Placental epithelial cell (primary cell): Measurements from ENCODE around the gene SHISA6. TPM values are rescaled to one million over a fixed set of nuclear protein-coding genes. Genes with fewer than 3 reads are reported as not detected.

Experiments used
- total RNA-seq: library from RNA; depleted of rRNA; stranded (reverse); fragments of >200 nt; gene quantifications from 2 replicates; pipeline ENCODE4 v1.2.3, GENCODE V29; 2012

SHISA6 gene
- total RNA-seq = not detected in 2 replicates

GRCh38 chr17:11240841-11241610, at the start of gene SHISA6:
Gene SHISA6, plus strand, starts transcription at chr17:11241213.

GRCh38 chr17:11598274-11599221, 357.5 kb downstream of the SHISA6 start, which contains the start of gene DNAH9:
Gene DNAH9, plus strand, starts transcription at chr17:11598470. Its CDS starts 29 bp downstream, at chr17:11598499.

